Measurements from ENCODE around the gene PRKCH.
A peak's percentile ranks its signal among the peaks of the same experiment; 100 is the strongest.

The PRKCH gene

DNA sequence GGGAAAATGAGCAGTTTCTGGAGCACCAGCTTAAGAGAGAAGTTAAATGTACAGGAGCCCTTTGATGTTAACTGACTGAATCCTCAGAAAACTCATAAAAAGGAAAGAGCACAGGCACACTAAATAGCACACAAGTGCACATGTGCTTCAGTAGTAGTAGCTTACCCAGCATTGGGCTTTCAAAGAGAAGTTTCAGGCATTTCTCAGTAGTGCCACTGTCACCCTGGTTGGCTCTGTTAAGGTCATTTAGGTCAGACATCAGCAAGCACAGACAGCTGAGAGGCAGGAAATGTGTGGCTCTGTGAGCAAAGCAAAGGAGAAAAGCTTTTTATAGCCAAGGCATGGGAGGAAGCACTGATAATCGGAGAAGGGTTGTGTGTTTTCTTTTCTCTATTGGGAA lies 277.6 kb downstream of the PRKCH start (continued):
- TF ChIP-seq, protein P1, sequence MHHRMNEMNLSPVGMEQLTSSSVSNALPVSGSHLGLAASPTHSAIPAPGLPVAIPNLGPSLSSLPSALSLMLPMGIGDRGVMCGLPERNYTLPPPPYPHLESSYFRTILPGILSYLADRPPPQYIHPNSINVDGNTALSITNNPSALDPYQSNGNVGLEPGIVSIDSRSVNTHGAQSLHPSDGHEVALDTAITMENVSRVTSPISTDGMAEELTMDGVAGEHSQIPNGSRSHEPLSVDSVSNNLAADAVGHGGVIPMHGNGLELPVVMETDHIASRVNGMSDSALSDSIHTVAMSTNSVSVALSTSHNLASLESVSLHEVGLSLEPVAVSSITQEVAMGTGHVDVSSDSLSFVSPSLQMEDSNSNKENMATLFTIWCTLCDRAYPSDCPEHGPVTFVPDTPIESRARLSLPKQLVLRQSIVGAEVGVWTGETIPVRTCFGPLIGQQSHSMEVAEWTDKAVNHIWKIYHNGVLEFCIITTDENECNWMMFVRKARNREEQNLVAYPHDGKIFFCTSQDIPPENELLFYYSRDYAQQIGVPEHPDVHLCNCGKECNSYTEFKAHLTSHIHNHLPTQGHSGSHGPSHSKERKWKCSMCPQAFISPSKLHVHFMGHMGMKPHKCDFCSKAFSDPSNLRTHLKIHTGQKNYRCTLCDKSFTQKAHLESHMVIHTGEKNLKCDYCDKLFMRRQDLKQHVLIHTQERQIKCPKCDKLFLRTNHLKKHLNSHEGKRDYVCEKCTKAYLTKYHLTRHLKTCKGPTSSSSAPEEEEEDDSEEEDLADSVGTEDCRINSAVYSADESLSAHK (tag by site-specific recombination; IDR thresholded peaks at IDR 0.05) = peak; percentile 70; the same call in 1 of the 2 replicates
- TF ChIP-seq FEZF1 (tag by site-specific recombination; IDR thresholded peaks at IDR 0.05) = peak; percentile 66
- no peak for TF ChIP-seq ZNF549 (tag by site-specific recombination; IDR thresholded peaks at IDR 0.05)
- TF ChIP-seq, protein P2, sequence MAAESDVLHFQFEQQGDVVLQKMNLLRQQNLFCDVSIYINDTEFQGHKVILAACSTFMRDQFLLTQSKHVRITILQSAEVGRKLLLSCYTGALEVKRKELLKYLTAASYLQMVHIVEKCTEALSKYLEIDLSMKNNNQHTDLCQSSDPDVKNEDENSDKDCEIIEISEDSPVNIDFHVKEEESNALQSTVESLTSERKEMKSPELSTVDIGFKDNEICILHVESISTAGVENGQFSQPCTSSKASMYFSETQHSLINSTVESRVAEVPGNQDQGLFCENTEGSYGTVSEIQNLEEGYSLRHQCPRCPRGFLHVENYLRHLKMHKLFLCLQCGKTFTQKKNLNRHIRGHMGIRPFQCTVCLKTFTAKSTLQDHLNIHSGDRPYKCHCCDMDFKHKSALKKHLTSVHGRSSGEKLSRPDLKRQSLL (tag by site-specific recombination; IDR thresholded peaks at IDR 0.05) = no peak
- no peak for TF ChIP-seq ZNF2 (tag by site-specific recombination; IDR thresholded peaks at IDR 0.05)
- no peak for TF ChIP-seq ZNF654 (tag by site-specific recombination; IDR thresholded peaks at IDR 0.05; ENCODE audit: low read depth)
- no peak for TF ChIP-seq KLF9 (tag by site-specific recombination; IDR thresholded peaks at IDR 0.05; ENCODE audit: low read depth)

DNA sequence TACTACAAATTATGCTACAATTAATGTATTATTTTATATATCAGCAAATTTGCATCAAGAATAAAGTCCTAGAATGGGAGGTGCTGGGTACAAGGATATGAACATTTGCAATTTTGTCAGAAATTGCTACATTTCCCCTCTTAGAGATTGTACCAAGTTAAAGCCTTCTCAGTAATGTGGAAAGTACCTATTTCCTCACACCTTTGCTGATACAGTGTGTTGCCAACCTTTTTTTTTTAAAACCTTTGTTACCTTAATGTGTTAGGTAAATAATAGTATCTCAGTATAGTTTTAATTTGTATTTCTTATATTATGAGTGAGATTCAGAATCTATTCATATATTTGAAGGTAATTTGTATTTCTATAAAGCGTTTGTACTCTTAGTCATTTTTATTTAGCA lies 278.6 kb downstream of the PRKCH start:
- CTCF ChIA-PET = no interaction called here
- Histone ChIP-seq H3K4me1 (ENCODE audit: control insufficient read depth, insufficient read depth, low read length) (peaks cover 17% of the 10 kb centered on the region), H3K9me3 (ENCODE audit: control insufficient read depth, insufficient read depth, low read depth, low read length) (no peaks in the 10 kb centered on the region)

More for the DNA sequence above, 278.6 kb downstream of the PRKCH start:
- Histone ChIP-seq H3K27ac (ENCODE audit: extremely low read depth, low read depth, low read length) (no peak overlapping the region), H3K36me3 (ENCODE audit: control insufficient read depth in 2 of 2, insufficient read depth in 1 of 2, low read length in 2 of 2) (no peaks in the 10 kb centered on the region; a peak in 1 of 3 replicates), H3K4me3 (ENCODE audit: low read depth, low read length) (no peak overlapping the region)
- POLR2A ChIA-PET = no interaction called here
- TF ChIP-seq ZNF664 (tag by site-specific recombination; IDR thresholded peaks at IDR 0.05) (peak; percentile 53; the same call in 1 of the 2 replicates), ZNF146 (tag by site-specific recombination; IDR thresholded peaks at IDR 0.05) (no peak), ZNF214 (tag by site-specific recombination; IDR thresholded peaks at IDR 0.05; ENCODE audit: borderline replicate concordance) (no peak)
